Thyroid gland (tissue), 4 donors: ENCODE measurements around the gene NUP98.

ENCODE experiments used
- CTCF ChIP-seq, 6 experiments: fragments of 200-600 bp in 3 of 6; fragments of 450-650 bp in 3 of 6; sonication (generic) in 3 of 6; IDR thresholded peaks; one replicate each; pipeline ENCODE4 v1.5.1; 2016 to 2019; ENCODE audit warnings: antibody characterized with exemption in 6 of 6, mild to moderate bottlenecking in 2 of 6, inconsistent platforms in 1 of 6, moderate library complexity in 1 of 6
- POLR2A ChIP-seq, 2 donors: fragments of 450-650 bp; IDR thresholded peaks; one replicate each; pipeline ENCODE4 v1.6.1; 2017; ENCODE audit warnings: antibody characterized with exemption in 2 of 2, mild to moderate bottlenecking in 2 of 2, moderate library complexity in 1 of 2

DNA sequence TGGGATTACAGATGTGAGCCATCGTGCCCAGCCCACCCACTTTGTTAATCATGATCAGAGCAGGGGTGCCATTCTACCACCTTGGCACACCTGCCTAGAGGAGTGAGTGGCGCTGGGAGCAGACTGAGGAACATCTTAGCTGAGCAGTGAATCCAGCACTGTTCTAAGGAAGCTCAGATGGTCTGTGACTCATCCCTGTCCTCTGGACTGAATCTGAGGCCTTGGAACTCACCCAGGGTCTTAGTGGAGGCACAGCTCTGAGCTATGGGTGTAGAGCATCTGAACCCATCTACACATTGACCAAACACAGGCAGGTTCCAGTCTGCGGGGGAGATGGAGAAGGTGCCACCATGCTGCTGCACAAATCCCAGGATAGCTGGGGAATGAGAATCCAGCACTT is 25.9 kb upstream of the NUP98 start:
- TF ChIP-seq CTCF (IDR thresholded peaks at IDR 0.05) (no peak), POLR2A (IDR thresholded peaks at IDR 0.05) (no peak)
